Peyer's patch (tissue), 4 donors: Measurements from ENCODE around the gene C16orf90.

Source experiments
- CTCF ChIP-seq, 6 experiments: fragments of 450-650 bp in 4 of 6; fragments of 200-600 bp in 2 of 6; sonication (generic) in 1 of 6; IDR thresholded peaks; one replicate each; pipeline ENCODE4 v1.5.1; 2017 to 2019; ENCODE audit warnings: antibody characterized with exemption in 6 of 6, mild to moderate bottlenecking in 3 of 6, moderate library complexity in 1 of 6
- POLR2A ChIP-seq, 2 donors: fragments of 450-650 bp; IDR thresholded peaks; one replicate each; pipeline ENCODE4 v1.5.1; 2017; ENCODE audit warnings: antibody characterized with exemption in 2 of 2, mild to moderate bottlenecking in 2 of 2, moderate library complexity in 2 of 2

GRCh38 chr16:3444032-3444388 lies 51.3 kb downstream of the C16orf90 start:
- peak in 2 of 6 experiments; percentile 30 to 41 for TF ChIP-seq CTCF (IDR thresholded peaks at IDR 0.05)
- TF ChIP-seq POLR2A (IDR thresholded peaks at IDR 0.05) = peak; percentile 9 to 20
